Stimulated activated CD8-positive, alpha-beta memory T cell treated with anti-CD3 and anti-CD28 coated beads, Interleukin-4, amount 100 ng/mL, for 48 hours (primary cell): ENCODE data around the gene ATP7A.
"Not testable (repeated sequence)": the region's sequence is repeated elsewhere in the genome, so short reads cannot be mapped to it uniquely, and the experiment has no call there.

Source experiments
- DNase-seq: peaks from one replicate; pipeline ENCODE4 v3.0.0-alpha.2; 2020

Gene ATP7A

GRCh38 chrX:78042601-78043000, 132.1 kb downstream of the ATP7A start:
- no peak for DNase-seq

GRCh38 chrX:78046362-78046761, 135.9 kb downstream of the ATP7A start:
- DNase-seq = no peak

- no peak for DNase-seq
Observed at GRCh38 chrX:78048052-78048451, 137.6 kb downstream of the ATP7A start.

GRCh38 chrX:78063687-78064086, 153.2 kb downstream of the ATP7A start:
- DNase-seq = no peak

DNA sequence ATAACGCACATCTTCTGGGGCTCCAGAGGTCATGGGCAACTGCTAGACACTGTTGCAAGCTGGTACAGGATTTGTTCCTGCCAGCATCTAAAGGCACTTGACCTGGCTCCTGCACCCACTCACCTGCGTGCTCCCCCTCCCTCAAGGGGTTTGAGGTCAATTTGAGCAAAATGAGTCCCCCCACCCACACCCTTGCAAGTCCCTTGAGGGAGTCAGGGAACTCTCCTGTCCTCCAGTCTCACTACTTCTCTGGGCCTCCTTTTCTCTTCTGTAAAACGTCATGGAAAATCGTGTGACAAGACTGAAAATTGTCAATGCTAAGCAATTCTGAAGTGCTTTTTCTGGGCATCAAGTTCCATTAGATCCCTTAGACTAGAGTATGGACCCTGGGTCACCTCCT, 153.7 kb downstream of the ATP7A start:
- DNase-seq = no peak

DNA sequence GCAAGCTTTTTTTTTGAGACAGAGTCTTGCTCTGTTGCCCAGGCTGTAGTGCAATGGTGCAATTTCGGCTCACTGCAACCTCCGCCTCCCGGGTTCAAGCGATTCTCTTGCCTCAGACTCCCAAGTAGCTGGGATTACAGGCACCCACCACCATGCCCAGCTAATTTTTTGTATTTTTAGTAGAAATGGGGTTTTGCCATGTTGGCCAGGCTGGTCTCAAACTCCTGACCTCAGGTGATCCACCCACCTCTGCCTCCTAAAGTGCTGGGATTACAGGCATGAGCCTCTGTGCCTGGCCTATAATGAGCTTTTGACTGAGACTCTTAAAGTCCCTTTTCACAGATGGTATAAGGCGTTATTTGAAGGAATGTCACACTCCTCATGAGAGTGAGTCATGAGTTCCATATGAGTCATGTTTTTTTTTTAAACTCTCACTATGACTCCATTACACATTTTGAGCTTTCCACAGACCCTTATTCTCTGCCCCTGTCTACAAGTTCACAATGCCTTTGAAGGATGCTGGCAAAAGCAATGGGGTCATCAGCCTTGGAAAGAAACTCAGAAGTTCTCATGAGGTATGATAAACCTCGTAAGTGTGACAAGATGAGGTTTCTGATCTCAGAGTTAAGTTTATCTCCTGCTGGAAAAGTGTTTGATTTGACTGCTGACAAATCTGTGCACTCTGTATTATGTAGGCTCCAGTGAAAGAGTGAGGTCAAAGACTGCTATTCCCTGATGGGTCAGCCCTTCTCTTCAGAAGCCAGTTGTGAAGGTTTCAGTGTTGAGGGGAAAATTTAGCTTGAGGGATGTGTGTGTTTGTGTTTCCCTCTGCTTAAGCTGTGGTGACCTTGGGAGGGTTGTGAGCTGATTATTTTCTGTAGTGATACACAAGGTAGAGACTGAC, 154.5 kb downstream of the ATP7A start:
- DNase-seq = not testable (repeated sequence)

DNA sequence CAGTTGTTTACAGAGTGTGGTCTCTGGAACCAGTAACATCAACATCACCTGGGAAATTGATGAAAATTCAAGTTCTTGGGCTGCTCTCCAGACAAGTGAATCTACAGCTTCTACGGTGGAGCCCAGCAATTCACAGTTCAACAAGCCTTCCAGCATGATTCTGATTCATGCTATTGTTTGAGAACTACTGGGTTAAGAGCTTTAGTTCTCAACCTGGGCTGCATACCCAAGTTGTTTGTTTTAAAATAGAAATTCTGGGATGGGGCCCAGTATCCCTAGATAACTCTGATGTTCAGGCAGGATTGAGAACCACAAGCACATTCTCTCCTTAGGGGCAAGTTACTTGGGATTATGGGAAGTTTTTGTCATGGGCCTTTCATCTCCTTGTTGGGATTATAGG, 155.6 kb downstream of the ATP7A start:
- no peak for DNase-seq

GRCh38 chrX:78071331-78071730, 160.8 kb downstream of the ATP7A start:
- DNase-seq = no peak

DNA sequence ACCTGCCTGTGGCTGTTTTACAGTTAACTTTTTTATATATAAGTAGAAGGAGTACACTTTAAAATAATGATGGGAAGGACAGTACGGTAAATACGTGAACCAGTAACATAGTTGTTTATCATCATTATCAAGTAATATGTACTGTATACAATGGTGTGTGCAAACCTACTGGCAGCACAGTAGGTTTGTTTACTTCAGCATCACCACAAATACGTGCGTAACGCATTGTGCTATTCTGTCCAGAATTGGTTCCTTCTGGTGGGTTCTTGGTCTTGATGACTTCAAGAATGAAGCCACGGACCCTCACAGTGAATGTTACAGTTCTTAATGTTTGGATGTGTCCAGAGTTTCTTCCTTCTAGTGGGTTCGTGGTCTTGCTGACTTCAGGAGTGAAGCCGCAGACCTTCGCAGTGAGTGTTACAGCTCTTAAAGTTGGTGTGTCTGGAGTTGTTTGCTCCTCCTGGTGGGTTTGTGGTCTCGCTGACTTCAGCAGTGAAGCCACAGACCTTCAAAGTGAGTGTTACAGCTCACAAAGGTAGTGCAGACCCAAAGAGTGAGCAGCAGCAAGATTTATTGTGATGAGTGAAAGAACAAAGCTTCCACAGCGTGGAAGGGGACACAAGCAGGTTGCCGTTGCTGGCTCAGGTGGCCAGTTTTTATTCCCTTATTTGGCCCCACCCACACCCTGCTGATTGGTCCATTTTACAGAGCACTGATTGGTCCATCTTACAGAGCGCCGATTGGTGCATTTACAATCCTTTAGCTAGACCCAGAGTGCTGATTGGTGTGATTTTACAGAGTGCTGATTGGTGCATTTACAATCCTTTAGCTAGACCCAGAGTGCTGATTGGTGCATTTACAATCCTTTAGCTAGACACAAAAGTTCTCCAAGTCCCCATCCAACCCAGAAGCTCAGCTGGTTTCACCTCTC, 162.9 kb downstream of the ATP7A start:
- DNase-seq = peak; percentile 35

GRCh38 chrX:78074088-78074487, 163.6 kb downstream of the ATP7A start:
- DNase-seq = no peak

DNA sequence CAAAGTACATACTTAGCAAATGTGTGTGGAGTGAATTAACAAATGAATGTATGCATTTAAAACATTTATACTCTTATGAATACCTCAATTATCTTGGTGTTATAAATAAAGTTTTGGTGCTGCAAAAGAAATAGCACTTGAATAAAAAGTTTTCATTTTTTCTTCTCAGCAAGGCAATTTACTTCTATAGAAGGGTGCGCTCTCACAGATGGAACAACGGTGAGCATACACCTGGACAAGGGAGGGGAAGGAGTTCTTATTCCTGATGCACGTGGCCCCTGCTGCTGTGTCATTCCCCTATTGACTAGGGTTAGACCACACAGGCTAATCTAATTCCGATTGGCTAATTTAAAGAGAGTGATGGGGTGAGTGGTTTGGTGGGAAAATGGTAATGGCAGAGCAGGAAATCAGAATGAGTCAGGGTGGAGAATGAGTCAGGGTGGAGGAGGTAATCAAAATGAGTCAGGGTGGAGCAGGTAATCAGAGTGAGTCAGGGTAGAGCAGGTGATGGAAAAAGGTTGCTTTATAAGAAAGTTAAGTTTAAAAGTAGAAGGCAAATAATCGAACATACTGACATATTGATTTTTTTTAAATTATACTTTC, 165.4 kb downstream of the ATP7A start:
- DNase-seq = no peak

- not testable (repeated sequence) for DNase-seq
Observed at GRCh38 chrX:78081413-78081812, 170.9 kb downstream of the ATP7A start.

DNA sequence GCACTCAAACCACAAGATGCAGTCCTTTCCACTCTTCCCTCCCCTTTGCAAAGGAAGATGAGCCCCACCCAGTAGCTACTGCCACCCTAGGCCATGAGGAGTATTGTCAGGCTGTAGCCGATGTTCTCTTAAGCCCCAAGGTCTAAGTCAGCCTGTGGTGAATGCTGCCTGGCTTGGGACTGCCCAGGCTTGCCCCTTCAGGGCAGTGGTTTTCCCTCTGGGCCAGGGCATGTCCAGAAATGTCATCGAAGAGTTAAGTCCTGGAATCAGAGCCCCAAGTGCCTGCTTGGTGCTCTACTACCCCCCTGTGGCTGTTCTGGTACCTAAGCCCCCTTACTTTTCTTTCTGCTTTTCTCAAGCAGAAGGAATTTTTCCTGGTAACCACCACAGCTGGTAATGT, 181.8 kb downstream of the ATP7A start:
- no peak for DNase-seq

DNA sequence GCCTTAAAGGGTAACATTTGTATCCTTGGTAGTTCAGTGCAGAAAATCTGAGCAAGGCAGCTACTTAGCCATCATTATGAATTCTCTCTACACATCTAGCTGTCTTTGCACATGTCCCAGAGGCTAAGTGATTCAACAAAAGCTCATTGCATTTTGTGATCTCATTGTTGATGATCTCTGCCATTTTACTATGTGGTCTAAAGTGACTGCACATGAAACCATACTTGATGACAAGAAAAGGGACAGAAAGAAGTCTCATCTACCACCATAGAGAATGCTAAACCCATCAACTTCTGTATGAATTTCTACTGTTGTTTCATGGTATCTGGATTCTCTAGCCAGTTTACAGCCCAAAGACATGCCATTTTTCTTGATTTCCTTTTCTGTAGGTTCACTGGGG, 187.6 kb downstream of the ATP7A start:
- DNase-seq = no peak
